Measurements from ENCODE around the gene RAP1GAP. TPM values are rescaled to one million over a fixed set of nuclear protein-coding genes. Genes with fewer than 3 reads are reported as not detected.

Gene RAP1GAP
- total and polyA plus RNA-seq, 2 of the 13 experiments (the other 11 are each of a cell fraction or from before 2014, with no cell fraction given) = 11.9 to 37.5 TPM

- Histone ChIP-seq H3K27me3 (ENCODE audit: control insufficient read depth in 1 of 2, insufficient read depth in 2 of 2, low read length in 2 of 2) (no peaks in the 10 kb centered on the region), H2AFZ (ENCODE audit: low read length) (no peak overlapping the region), H3K36me3 (replicated peaks in 1 of 2; ENCODE audit: control insufficient read depth in 1 of 2, insufficient read depth in 2 of 2, low read length in 2 of 2) (no peaks in the 10 kb centered on the region), H3K9me3 (ENCODE audit: low read length) (no peaks in the 10 kb centered on the region), H4K20me1 (ENCODE audit: insufficient read depth, low read length) (no peaks in the 10 kb centered on the region), H3K4me1 (ENCODE audit: insufficient read depth, low read length) (peaks cover 46% of the 10 kb centered on the region), H3K4me3 (replicated peaks in 1 of 3; ENCODE audit: insufficient read depth in 1 of 3, low read depth in 2 of 3, low read length in 3 of 3) (no peak overlapping the region), H3K79me2 (ENCODE audit: insufficient read depth, low read length) (peaks cover 10% of the 10 kb centered on the region), H3K4me2 (ENCODE audit: low read depth, low read length) (no peak overlapping the region), H3K27ac (ENCODE audit: extremely low read length, insufficient read depth, low read length) (no peak overlapping the region), H3K9ac (ENCODE audit: insufficient read depth, low read depth, low read length) (no peak overlapping the region)
- no TSS peak for BruUV-seq (replicated peaks)
- in situ Hi-C loops (cut with HindIII; ENCODE audit: extremely low pct_ligation_motif_present, low pct_unique_long_range_greater_than_20kb) (no loop called here), intact Hi-C loops (cut with micrococcal nuclease; ENCODE audit: unreplicated experiment) (no loop called here)
- ATAC-seq (no peak), DNase-seq (ENCODE audit: low spot score) (no peak), FAIRE-seq (no peak)
- ChIA-PET CTCF (ENCODE audit: low intra/inter-chr PET ratio, low total read pairs) (no interaction called here), POLR2A (no interaction called here)
- WGBS (ENCODE audit: low lambda C conversion rate) = 46% methylated on average over 10 of the region's 10 CpGs
- TF ChIP-seq ZNF839 (CRISPR knock-in tag; IDR thresholded peaks at IDR 0.05; ENCODE audit: borderline replicate concordance) (no peak), DNMT1 (CRISPR knock-in tag; IDR thresholded peaks at IDR 0.05) (no peak), USF2 (IDR thresholded peaks at IDR 0.05; ENCODE audit: low read depth, low read length) (no peak), USF2 (CRISPR knock-in tag; IDR thresholded peaks at IDR 0.05; ENCODE audit: borderline replicate concordance) (no peak), ZNF205 (CRISPR knock-in tag; IDR thresholded peaks at IDR 0.05) (no peak), SP4 (CRISPR knock-in tag; IDR thresholded peaks at IDR 0.05) (no peak), ZNF563 (CRISPR knock-in tag; IDR thresholded peaks at IDR 0.05) (no peak), SALL2 (CRISPR knock-in tag; IDR thresholded peaks at IDR 0.05) (no peak), ZSCAN25 (CRISPR knock-in tag; IDR thresholded peaks at IDR 0.05) (no peak)
- TF ChIP-seq, protein P1, sequence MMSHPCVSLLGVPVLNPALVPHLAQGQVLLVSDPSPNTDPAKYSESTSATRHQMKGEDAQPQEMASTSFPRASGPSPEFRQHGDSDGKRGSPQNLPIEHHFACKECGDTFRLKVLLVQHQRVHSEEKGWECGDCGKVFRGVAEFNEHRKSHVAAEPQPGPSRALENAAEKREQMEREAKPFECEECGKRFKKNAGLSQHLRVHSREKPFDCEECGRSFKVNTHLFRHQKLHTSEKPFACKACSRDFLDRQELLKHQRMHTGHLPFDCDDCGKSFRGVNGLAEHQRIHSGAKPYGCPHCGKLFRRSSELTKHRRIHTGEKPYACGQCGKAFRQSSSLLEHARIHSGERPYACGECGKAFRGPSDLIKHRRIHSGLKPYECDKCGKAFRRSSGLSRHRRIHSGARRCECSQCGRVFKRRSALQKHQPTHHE (CRISPR knock-in tag; IDR thresholded peaks at IDR 0.05; ENCODE audit: borderline replicate concordance) = no peak
- TF ChIP-seq, protein P2, sequence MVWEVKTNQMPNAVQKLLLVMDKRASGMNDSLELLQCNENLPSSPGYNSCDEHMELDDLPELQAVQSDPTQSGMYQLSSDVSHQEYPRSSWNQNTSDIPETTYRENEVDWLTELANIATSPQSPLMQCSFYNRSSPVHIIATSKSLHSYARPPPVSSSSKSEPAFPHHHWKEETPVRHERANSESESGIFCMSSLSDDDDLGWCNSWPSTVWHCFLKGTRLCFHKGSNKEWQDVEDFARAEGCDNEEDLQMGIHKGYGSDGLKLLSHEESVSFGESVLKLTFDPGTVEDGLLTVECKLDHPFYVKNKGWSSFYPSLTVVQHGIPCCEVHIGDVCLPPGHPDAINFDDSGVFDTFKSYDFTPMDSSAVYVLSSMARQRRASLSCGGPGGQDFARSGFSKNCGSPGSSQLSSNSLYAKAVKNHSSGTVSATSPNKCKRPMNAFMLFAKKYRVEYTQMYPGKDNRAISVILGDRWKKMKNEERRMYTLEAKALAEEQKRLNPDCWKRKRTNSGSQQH (CRISPR knock-in tag; IDR thresholded peaks at IDR 0.05; ENCODE audit: low read depth) = no peak
- TF ChIP-seq, protein P3, sequence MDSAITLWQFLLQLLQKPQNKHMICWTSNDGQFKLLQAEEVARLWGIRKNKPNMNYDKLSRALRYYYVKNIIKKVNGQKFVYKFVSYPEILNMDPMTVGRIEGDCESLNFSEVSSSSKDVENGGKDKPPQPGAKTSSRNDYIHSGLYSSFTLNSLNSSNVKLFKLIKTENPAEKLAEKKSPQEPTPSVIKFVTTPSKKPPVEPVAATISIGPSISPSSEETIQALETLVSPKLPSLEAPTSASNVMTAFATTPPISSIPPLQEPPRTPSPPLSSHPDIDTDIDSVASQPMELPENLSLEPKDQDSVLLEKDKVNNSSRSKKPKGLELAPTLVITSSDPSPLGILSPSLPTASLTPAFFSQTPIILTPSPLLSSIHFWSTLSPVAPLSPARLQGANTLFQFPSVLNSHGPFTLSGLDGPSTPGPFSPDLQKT (CRISPR knock-in tag; IDR thresholded peaks at IDR 0.05; ENCODE audit: borderline replicate concordance) = no peak
- TF ChIP-seq, protein P4, sequence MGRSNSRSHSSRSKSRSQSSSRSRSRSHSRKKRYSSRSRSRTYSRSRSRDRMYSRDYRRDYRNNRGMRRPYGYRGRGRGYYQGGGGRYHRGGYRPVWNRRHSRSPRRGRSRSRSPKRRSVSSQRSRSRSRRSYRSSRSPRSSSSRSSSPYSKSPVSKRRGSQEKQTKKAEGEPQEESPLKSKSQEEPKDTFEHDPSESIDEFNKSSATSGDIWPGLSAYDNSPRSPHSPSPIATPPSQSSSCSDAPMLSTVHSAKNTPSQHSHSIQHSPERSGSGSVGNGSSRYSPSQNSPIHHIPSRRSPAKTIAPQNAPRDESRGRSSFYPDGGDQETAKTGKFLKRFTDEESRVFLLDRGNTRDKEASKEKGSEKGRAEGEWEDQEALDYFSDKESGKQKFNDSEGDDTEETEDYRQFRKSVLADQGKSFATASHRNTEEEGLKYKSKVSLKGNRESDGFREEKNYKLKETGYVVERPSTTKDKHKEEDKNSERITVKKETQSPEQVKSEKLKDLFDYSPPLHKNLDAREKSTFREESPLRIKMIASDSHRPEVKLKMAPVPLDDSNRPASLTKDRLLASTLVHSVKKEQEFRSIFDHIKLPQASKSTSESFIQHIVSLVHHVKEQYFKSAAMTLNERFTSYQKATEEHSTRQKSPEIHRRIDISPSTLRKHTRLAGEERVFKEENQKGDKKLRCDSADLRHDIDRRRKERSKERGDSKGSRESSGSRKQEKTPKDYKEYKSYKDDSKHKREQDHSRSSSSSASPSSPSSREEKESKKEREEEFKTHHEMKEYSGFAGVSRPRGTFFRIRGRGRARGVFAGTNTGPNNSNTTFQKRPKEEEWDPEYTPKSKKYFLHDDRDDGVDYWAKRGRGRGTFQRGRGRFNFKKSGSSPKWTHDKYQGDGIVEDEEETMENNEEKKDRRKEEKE (IDR thresholded peaks at IDR 0.05) = no peak
Measured at GRCh38 chr1:21672478-21673276, 3.5 kb upstream of the RAP1GAP start.

Measured in HepG2 (cell line).